Occipital lobe (tissue), 2 donors: ENCODE results near the gene IFT80. TPM values are rescaled to one million over a fixed set of nuclear protein-coding genes. Genes with fewer than 3 reads are reported as not detected.

Source experiments
- DNase-seq: peaks from one replicate; lab custom pipeline; 2025; lab: John Stamatoyannopoulos, UW
- total RNA-seq: library from RNA; depleted of rRNA; stranded (reverse); fragments of >200 nt; gene quantifications from one replicate; pipeline ENCODE4 v1.2.3, GENCODE V29; 2014

IFT80 gene
- 83.8 TPM for total RNA-seq

GRCh38 chr3:160399125-160400029, at the start of gene IFT80, which contains the start of gene SMC4:
IFT80 (minus strand) TSS chr3:160399225; CDS start chr3:160384600, 14,625 bp downstream.
SMC4 (plus strand) TSS chr3:160399650; CDS start chr3:160400827, 1,177 bp downstream.
- peak; percentile 88 for DNase-seq

GRCh38 chr3:160447544-160447943, 48.5 kb upstream of the IFT80 start:
- DNase-seq: no peak

GRCh38 chr3:160446522-160447056, 47.6 kb upstream of the IFT80 start:
- DNase-seq: no peak

GRCh38 chr3:160445854-160446253, 46.8 kb upstream of the IFT80 start:
- DNase-seq: no peak

GRCh38 chr3:160444411-160444810, 45.4 kb upstream of the IFT80 start:
- DNase-seq: no peak

GRCh38 chr3:160440687-160441086, 41.7 kb upstream of the IFT80 start:
- no peak for DNase-seq

GRCh38 chr3:160437083-160437455, 38.0 kb upstream of the IFT80 start:
- DNase-seq: no peak

GRCh38 chr3:160435747-160436146, 36.7 kb upstream of the IFT80 start:
- no peak for DNase-seq

- DNase-seq: no peak
Measured at GRCh38 chr3:160435095-160435494, 36.1 kb upstream of the IFT80 start.

GRCh38 chr3:160434071-160434470, 35.0 kb upstream of the IFT80 start:
- DNase-seq: no peak

GRCh38 chr3:160427832-160428424, 28.9 kb upstream of the IFT80 start:
- no peak for DNase-seq

GRCh38 chr3:160417311-160417710, 18.3 kb upstream of the IFT80 start:
- DNase-seq: no peak

GRCh38 chr3:160413613-160414248, 14.7 kb upstream of the IFT80 start:
- DNase-seq: peak; percentile 35

GRCh38 chr3:160412477-160412876, 13.5 kb upstream of the IFT80 start:
- DNase-seq: no peak

- DNase-seq: no peak
Measured at GRCh38 chr3:160409812-160410610, 11.0 kb upstream of the IFT80 start.

GRCh38 chr3:160403796-160404470, 4.9 kb upstream of the IFT80 start:
- no peak for DNase-seq

- no peak for DNase-seq
Measured at GRCh38 chr3:160403028-160403545, 4.1 kb upstream of the IFT80 start.

GRCh38 chr3:160402221-160403027, 3.4 kb upstream of the IFT80 start:
- no peak for DNase-seq

GRCh38 chr3:160401291-160402095, 2.5 kb upstream of the IFT80 start:
- no peak for DNase-seq
